ENCODE results near the gene SIGMAR1.

Gene SIGMAR1

DNA sequence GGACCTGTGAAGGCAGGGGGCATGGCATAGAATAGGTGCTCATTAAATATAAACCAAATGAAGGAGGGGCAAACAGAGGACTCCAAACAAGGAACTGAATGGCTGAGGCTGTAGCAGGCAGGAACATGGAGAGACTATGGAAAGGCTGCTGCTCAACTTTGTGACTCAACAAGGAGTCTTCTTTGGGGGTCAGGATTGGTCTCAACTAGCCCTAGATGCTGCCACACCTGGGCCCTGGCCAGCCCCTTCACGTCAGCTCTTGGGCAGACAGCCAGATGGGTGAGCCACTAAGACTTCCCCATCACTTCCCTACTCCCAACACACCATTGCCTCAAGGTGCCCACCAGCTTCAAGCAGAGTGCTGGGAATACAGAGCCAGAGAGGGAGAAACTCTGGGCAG lies 36.7 kb downstream of the SIGMAR1 start:
- DNase-seq: no peak

GRCh38 chr9:34599546-34599945 lies 38.0 kb downstream of the SIGMAR1 start:
- no peak for DNase-seq

DNA sequence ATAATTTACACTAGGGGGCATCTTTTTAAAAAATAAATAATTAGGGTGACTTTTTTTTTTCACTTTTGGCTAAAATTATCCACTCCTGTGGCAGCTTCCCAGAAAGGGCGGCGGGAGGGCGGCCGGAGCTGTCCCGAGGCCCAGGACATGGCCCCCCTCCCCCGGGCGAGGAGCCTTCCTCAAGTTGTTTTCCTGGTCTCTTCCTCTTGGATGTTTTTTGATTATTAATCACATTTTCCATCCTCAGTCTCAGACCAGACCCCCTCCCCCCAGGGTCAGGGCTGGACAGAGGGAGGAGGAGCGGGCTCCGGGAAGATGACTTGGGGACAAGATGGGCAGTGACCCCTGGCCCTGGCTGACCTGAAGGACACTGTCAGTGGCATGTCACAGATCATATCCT lies 43.4 kb downstream of the SIGMAR1 start:
- DNase-seq: no peak

GRCh38 chr9:34592895-34593601 lies 44.5 kb downstream of the SIGMAR1 start:
- peak; percentile 14 for DNase-seq

GRCh38 chr9:34591917-34592866 lies 45.4 kb downstream of the SIGMAR1 start:
- DNase-seq: no peak

- DNase-seq: peak; percentile 21
Observed at GRCh38 chr9:34591248-34591916, 46.2 kb downstream of the SIGMAR1 start.

GRCh38 chr9:34590381-34591247 lies 47.0 kb downstream of the SIGMAR1 start:
- no peak for DNase-seq

- peak; percentile 31 for DNase-seq
Observed at GRCh38 chr9:34589636-34590380, 47.8 kb downstream of the SIGMAR1 start, which contains the start of gene CNTFR. CNTFR (minus strand) TSS chr9:34589724; CDS start chr9:34568981, 20,743 bp downstream.

DNA sequence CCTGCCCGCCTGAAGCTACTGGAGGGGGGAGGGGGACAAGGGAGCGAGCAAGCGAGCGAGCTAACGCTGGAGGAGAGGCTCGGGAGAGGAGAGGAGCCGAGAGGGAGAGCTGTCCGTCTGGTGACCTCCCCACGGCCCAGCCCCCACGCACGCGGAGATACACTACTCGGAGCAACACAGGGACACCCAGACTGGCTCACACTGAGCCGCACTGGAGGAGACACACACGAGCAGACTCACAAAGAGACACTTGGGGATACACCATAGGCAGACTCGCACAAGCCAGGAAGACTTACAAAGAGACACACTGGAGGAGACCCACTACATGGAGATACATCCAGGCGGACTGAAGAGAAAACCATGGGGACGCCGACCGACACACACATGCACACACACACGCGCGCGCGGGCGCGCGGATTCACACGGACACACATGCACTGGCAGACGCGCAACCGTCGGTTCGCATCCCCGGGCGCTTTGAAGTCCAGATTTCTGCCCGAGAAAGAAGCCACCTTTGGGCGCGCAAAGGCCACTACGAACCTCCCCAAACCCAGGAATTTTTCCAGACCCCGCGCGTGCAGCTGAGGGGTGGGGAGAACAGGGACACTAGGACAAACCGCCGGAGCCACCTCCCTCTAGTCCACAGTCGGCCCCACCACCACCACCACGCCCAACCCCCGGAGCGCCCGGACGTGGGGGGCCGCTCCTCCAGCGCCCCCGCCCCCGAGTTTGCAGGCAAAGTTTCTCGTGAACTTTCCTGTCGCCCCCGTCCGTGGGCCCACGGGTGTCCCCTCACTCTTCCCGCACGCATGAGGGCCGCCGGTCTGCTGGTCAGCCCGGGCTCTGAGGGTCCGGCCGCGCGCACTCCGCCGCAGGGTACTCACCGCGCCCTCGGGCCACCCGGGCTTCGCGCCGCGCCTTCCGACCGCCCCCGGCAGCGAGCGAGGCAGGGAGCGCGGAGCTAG lies 48.6 kb downstream of the SIGMAR1 start:
- peak; percentile 4 for DNase-seq

- no peak for DNase-seq
Observed at GRCh38 chr9:34587271-34587670, 50.3 kb downstream of the SIGMAR1 start.

- no peak for DNase-seq
Observed at GRCh38 chr9:34585946-34586669, 51.5 kb downstream of the SIGMAR1 start.

DNA sequence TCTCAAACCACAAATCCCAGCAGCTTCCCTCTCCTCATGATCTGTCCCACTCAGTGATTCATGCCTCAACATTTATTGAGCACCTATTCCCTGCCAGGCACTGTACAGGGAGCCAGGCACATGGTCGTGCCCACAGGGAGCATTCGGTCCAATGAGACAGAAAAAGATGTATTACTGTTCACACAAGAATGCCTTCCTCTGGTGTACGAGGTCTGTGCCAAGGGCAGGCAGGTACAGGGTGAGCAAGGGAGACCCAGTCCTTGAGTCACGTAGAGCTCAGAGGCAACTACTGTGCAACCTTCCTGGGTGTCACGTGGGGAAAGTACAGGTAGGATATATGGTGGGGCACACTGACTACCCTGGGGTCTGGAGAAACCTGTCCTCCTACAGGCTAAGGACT lies 52.6 kb downstream of the SIGMAR1 start:
- no peak for DNase-seq

Data from NCI-H2171 treated with DMSO at 0.1 percent for 48 hours (cell line).